B cell (primary cell): ENCODE measurements around the gene SLC22A2. TPM values are rescaled to one million over a fixed set of nuclear protein-coding genes. Genes with fewer than 3 reads are reported as not detected.

ENCODE experiments used
- ATAC-seq: fragments of 200-7000 bp; cut with Tn5 transposase; one replicate; pipeline ENCODE4 v1.10.0; 2021; ENCODE audit warnings: low read depth, mild to moderate bottlenecking, moderate number of reproducible peaks, moderate library complexity
- CTCF ChIA-PET: fragments of 350-600 bp; sonication (Branson Sonifier 250); formaldehyde crosslinking; loops from one replicate; lab custom pipeline; 2021; ENCODE audit warnings: antibody characterized with exemption, inconsistent platforms; lab: Charles Lee
- POLR2A ChIA-PET: fragments of 350-600 bp; sonication (Branson Sonifier 250); formaldehyde crosslinking; loops from one replicate; lab custom pipeline; 2021; ENCODE audit warnings: antibody characterized with exemption; lab: Charles Lee
- DNase-seq: peaks from one replicate; pipeline ENCODE4 v3.0.0; 2013
- H2AFZ ChIP-seq: 2 replicates; pipeline ENCODE4 v1.6.1; 2012; ENCODE audit warnings: mild to moderate bottlenecking, low read depth, low read length; ENCODE audit not compliant: insufficient read depth, poor library complexity, severe bottlenecking
- H3K27ac ChIP-seq, 2 donors: 1 replicate in 1 of 2; 2 replicates in 1 of 2; pipeline ENCODE4 v1.5.1; 2012 to 2013; ENCODE audit warnings: low read length in 2 of 2, mild to moderate bottlenecking in 2 of 2, moderate library complexity in 1 of 2
- H3K27me3 ChIP-seq, 4 experiments: fragments of 200-600 bp in 1 of 4; sonication (generic) in 1 of 4; replicated peaks in 1 of 4; 1 replicate in 2 of 4; 2 replicates in 2 of 4; pipeline versions ENCODE4 v1.6.1 to v1.7.0; 2013 to 2016; ENCODE audit warnings: low read length in 3 of 4, mild to moderate bottlenecking in 2 of 4, mixed read lengths in 1 of 4, moderate library complexity in 1 of 4; ENCODE audit not compliant: insufficient read depth in 4 of 4, control insufficient read depth in 3 of 4; ENCODE audit errors: control extremely low read depth in 1 of 4
- H3K36me3 ChIP-seq, 2 experiments: replicated peaks in 1 of 2; 1 replicate in 1 of 2; 2 replicates in 1 of 2; pipeline versions ENCODE4 v1.6.1 to v1.7.1; 2013; ENCODE audit warnings: low read length in 1 of 2; ENCODE audit not compliant: insufficient read depth in 2 of 2, control insufficient read depth in 1 of 2; ENCODE audit errors: control extremely low read depth in 1 of 2, extremely low read depth in 1 of 2
- H3K4me1 ChIP-seq, 2 donors: fragments of 200-600 bp in 1 of 2; sonication (generic) in 1 of 2; 1 replicate in 1 of 2; 2 replicates in 1 of 2; pipeline versions ENCODE4 v1.5.1 to v1.6.1; 2013 to 2017; ENCODE audit warnings: low read length in 2 of 2; ENCODE audit not compliant: control insufficient read depth in 2 of 2, insufficient read depth in 2 of 2
- H3K4me2 ChIP-seq: replicated peaks from 2 replicates; pipeline ENCODE3; 2012; ENCODE audit warnings: mild to moderate bottlenecking, low read depth, low read length; ENCODE audit not compliant: poor library complexity, severe bottlenecking
- H3K4me3 ChIP-seq, 5 experiments: fragments of 200-600 bp in 1 of 5; sonication (generic) in 1 of 5; 1 replicate in 3 of 5; 2 replicates in 2 of 5; pipeline versions ENCODE4 v1.5.1 to v1.7.0; 2011 to 2016; ENCODE audit warnings: low read length in 4 of 5, mild to moderate bottlenecking in 4 of 5, low read depth in 2 of 5, control low read depth in 1 of 5, moderate library complexity in 1 of 5; ENCODE audit not compliant: insufficient read depth in 1 of 5; ENCODE audit errors: control extremely low read depth in 1 of 5, extremely low read depth in 1 of 5
- H3K79me2 ChIP-seq: fragments of 200-600 bp; sonication (generic); one replicate; pipeline ENCODE4 v1.6.0; 2016; ENCODE audit warnings: low read length; ENCODE audit not compliant: control insufficient read depth, insufficient read depth
- H3K9ac ChIP-seq: fragments of 200-600 bp; sonication (generic); 2 replicates; pipeline ENCODE4 v1.6.1; 2017; ENCODE audit warnings: mild to moderate bottlenecking, low read length, moderate library complexity
- H3K9me3 ChIP-seq, 3 donors: one replicate each; pipeline versions ENCODE4 v1.6.1 to v1.7.1; 2013; ENCODE audit warnings: low read length in 2 of 3; ENCODE audit not compliant: control insufficient read depth in 2 of 3, insufficient read depth in 1 of 3; ENCODE audit errors: control extremely low read depth in 1 of 3
- H4K20me1 ChIP-seq: 2 replicates; pipeline ENCODE4 v1.6.0; 2012; ENCODE audit warnings: mild to moderate bottlenecking, low read length; ENCODE audit not compliant: insufficient read depth, control insufficient read depth, poor library complexity, severe bottlenecking
- H3K27ac Mint-ChIP-seq: one replicate; pipeline ENCODE4 v1.8.0; 2021; ENCODE audit warnings: mixed read lengths
- H3K27me3 Mint-ChIP-seq: one replicate; pipeline ENCODE4 v1.8.0; 2021; ENCODE audit warnings: mixed read lengths
- H3K4me1 Mint-ChIP-seq: one replicate; pipeline ENCODE4 v1.8.0; 2021; ENCODE audit warnings: mixed read lengths
- H3K4me3 Mint-ChIP-seq: one replicate; pipeline ENCODE4 v1.8.0; 2021; ENCODE audit warnings: mixed read lengths
- H3K9me3 Mint-ChIP-seq: one replicate; pipeline ENCODE4 v1.8.0; 2022; ENCODE audit warnings: mixed read lengths; ENCODE audit not compliant: insufficient read depth
- CTCF ChIP-seq: fragments of 200-600 bp; IDR thresholded peaks from one replicate; pipeline ENCODE4 v1.8.0; 2022; ENCODE audit warnings: antibody characterized with exemption, mild to moderate bottlenecking
- EZH2 ChIP-seq: IDR thresholded peaks from 2 replicates; pipeline ENCODE4 v1.6.1; 2012; ENCODE audit warnings: borderline replicate concordance, low read depth, mild to moderate bottlenecking, moderate library complexity, low read length; ENCODE audit not compliant: insufficient read depth, poor library complexity, severe bottlenecking
- WGBS: methylation state at CpG from one replicate; pipeline ENCODE4 v1.1.5; 2013; ENCODE audit warnings: missing lambda C conversion rate; ENCODE audit not compliant: insufficient coverage; 5-methylcytosine and 5-hydroxymethylcytosine counted together
- intact Hi-C: fragments of 100-400 bp; cut with micrococcal nuclease; formaldehyde crosslinking; loops from one replicate; pipeline ENCODE4 v1.10.0; 2022
- polyA plus RNA-seq: library from polyadenylated mRNA; depleted of rRNA; stranded (reverse); fragments of >200 nt; gene quantifications from 2 replicates; pipeline ENCODE4 v1.2.3, GENCODE V29; 2012
- total RNA-seq, 2 donors: library from RNA; stranded (reverse); fragments of 120-200 nt in 1 of 2; gene quantifications; 1 replicate in 1 of 2; 2 replicates in 1 of 2; pipeline versions ENCODE4 v1.2.3 to v1.2.4, GENCODE V29; 2013 to 2022

SLC22A2 gene
- total and polyA plus RNA-seq, 2 donors (not counting 1 experiment from before 2014, with no cell fraction given): not detected

GRCh38 chr6:160263196-160263939 is 4.7 kb upstream of the SLC22A2 start:
- DNase-seq: no peak
- H3K27ac ChIP-seq: no peak overlapping the region
- no peak overlapping the region for H3K9ac ChIP-seq
- no peak overlapping the region for H3K4me3 ChIP-seq
- H3K9me3 ChIP-seq: no peaks in the 10 kb centered on the region
- POLR2A ChIA-PET: no interaction called here
- no peak overlapping the region for H2AFZ ChIP-seq
- H4K20me1 ChIP-seq: no peaks in the 10 kb centered on the region
- H3K27me3 ChIP-seq: no peaks in the 10 kb centered on the region
- Mint-ChIP-seq H3K27me3 (peaks cover 3% of the 10 kb centered on the region), H3K4me3 (no peak overlapping the region), H3K4me1 (peaks cover 3% of the 10 kb centered on the region), H3K9me3 (no peaks in the 10 kb centered on the region), H3K27ac (no peak overlapping the region)
- H3K4me2 ChIP-seq: no peak overlapping the region
- CTCF ChIA-PET: no interaction called here
- TF ChIP-seq CTCF (no peak), EZH2 (no peak)
- no peaks in the 10 kb centered on the region for H3K36me3 ChIP-seq
- ATAC-seq: no peak
- intact Hi-C loops: no loop called here
- 71% methylated on average over 4 of the region's 7 CpGs for WGBS
- H3K4me1 ChIP-seq: no peaks in the 10 kb centered on the region
- no peaks in the 10 kb centered on the region for H3K79me2 ChIP-seq

GRCh38 chr6:160261991-160262680 is 3.5 kb upstream of the SLC22A2 start:
- Mint-ChIP-seq H3K27me3 (peaks cover 10% of the 10 kb centered on the region), H3K27ac (no peak overlapping the region), H3K4me3 (no peak overlapping the region), H3K9me3 (no peaks in the 10 kb centered on the region), H3K4me1 (peaks cover 3% of the 10 kb centered on the region)
- no peaks in the 10 kb centered on the region for H3K79me2 ChIP-seq
- WGBS: 61% methylated on average over 7 of the region's 7 CpGs
- intact Hi-C loops: no loop called here
- no peaks in the 10 kb centered on the region for H4K20me1 ChIP-seq
- no peak for DNase-seq
- POLR2A ChIA-PET: no interaction called here
- CTCF ChIA-PET: no interaction called here
- no peak overlapping the region for H3K27ac ChIP-seq
- no peaks in the 10 kb centered on the region for H3K9me3 ChIP-seq
- no peak for ATAC-seq
- H3K4me1 ChIP-seq: no peaks in the 10 kb centered on the region
- no peaks in the 10 kb centered on the region for H3K27me3 ChIP-seq
- no peak overlapping the region for H2AFZ ChIP-seq
- no peaks in the 10 kb centered on the region for H3K36me3 ChIP-seq
- no peak overlapping the region for H3K4me3 ChIP-seq
- H3K9ac ChIP-seq: no peak overlapping the region
- H3K4me2 ChIP-seq: no peak overlapping the region
- no peak for TF ChIP-seq CTCF
- no peak for TF ChIP-seq EZH2
